Measurements from ENCODE around the gene MYL6. TPM values are rescaled to one million over a fixed set of nuclear protein-coding genes. Genes with fewer than 3 reads are reported as not detected.
A peak's percentile ranks its signal among the peaks of the same experiment; 100 is the strongest.

Gene MYL6
- total RNA-seq, 1 donor from 2014 or later, result 1,365 TPM

- H3K4me3 ChIP-seq (ENCODE audit: low read depth, low read length), result peak within 1 kb of the TSS; percentile 74
- peaks cover 2% of the 10 kb centered on the region for H3K36me3 ChIP-seq (ENCODE audit: control insufficient read depth, insufficient read depth, low read length)
- DNase-seq (ENCODE audit: low read depth), result peak; percentile 97
- TF ChIP-seq CTCF (IDR thresholded peaks at IDR 0.05; ENCODE audit: insufficient read depth, low read length, poor library complexity, severe bottlenecking), result peak; percentile 54
- H3K27me3 ChIP-seq (ENCODE audit: control insufficient read depth, insufficient read depth, low read length), result no peaks in the 10 kb centered on the region
These were observed 40.1 kb upstream of the MYL6 start, which contains the start of gene ZC3H10 for GRCh38 chr12:56117778-56118687. ZC3H10 (plus strand) TSS chr12:56118266; CDS start chr12:56120563, 2,297 bp downstream.

- no peak for DNase-seq (ENCODE audit: low read depth)
- Histone ChIP-seq H3K36me3 (ENCODE audit: control insufficient read depth, insufficient read depth, low read length) (peaks cover 2% of the 10 kb centered on the region), H3K27me3 (ENCODE audit: control insufficient read depth, insufficient read depth, low read length) (no peaks in the 10 kb centered on the region), H3K4me3 (ENCODE audit: low read depth, low read length) (peak overlapping the region; percentile 70)
- no peak for TF ChIP-seq CTCF (IDR thresholded peaks at IDR 0.05; ENCODE audit: insufficient read depth, low read length, poor library complexity, severe bottlenecking)
These were observed 39.3 kb upstream of the MYL6 start for GRCh38 chr12:56118688-56119357.

- TF ChIP-seq CTCF (IDR thresholded peaks at IDR 0.05; ENCODE audit: insufficient read depth, low read length, poor library complexity, severe bottlenecking), result peak; percentile 82
- Histone ChIP-seq H3K4me3 (ENCODE audit: low read depth, low read length) (no peak overlapping the region), H3K27me3 (ENCODE audit: control insufficient read depth, insufficient read depth, low read length) (no peaks in the 10 kb centered on the region), H3K36me3 (ENCODE audit: control insufficient read depth, insufficient read depth, low read length) (peaks cover 2% of the 10 kb centered on the region)
- peak; percentile 79 for DNase-seq (ENCODE audit: low read depth)
These were observed 38.8 kb upstream of the MYL6 start for GRCh38 chr12:56119361-56119796.

- no peaks in the 10 kb centered on the region for H3K27me3 ChIP-seq (ENCODE audit: control insufficient read depth, insufficient read depth, low read length)
- DNase-seq (ENCODE audit: low read depth), result no peak
- no peak for TF ChIP-seq CTCF (IDR thresholded peaks at IDR 0.05; ENCODE audit: insufficient read depth, low read length, poor library complexity, severe bottlenecking)
- peaks cover 2% of the 10 kb centered on the region for H3K36me3 ChIP-seq (ENCODE audit: control insufficient read depth, insufficient read depth, low read length)
- H3K4me3 ChIP-seq (ENCODE audit: low read depth, low read length), result no peak overlapping the region
These were observed 37.9 kb upstream of the MYL6 start for GRCh38 chr12:56120158-56120846.

GRCh38 chr12:56121204-56121870, 36.8 kb upstream of the MYL6 start:
- H3K4me3 ChIP-seq (ENCODE audit: low read depth, low read length), result no peak overlapping the region
- no peak for DNase-seq (ENCODE audit: low read depth)
- no peaks in the 10 kb centered on the region for H3K27me3 ChIP-seq (ENCODE audit: control insufficient read depth, insufficient read depth, low read length)
- TF ChIP-seq CTCF (IDR thresholded peaks at IDR 0.05; ENCODE audit: insufficient read depth, low read length, poor library complexity, severe bottlenecking), result no peak
- H3K36me3 ChIP-seq (ENCODE audit: control insufficient read depth, insufficient read depth, low read length), result peaks cover 2% of the 10 kb centered on the region

All from kidney epithelial cell (primary cell).